ENCODE results near the gene REEP6.

The REEP6 gene

GRCh38 chr19:1491114-1491848, at the start of gene REEP6:
Gene REEP6, plus strand, starts transcription at chr19:1491181. Its CDS starts 89 bp downstream, at chr19:1491270.
- no peak for DNase-seq

- DNase-seq, result no peak
Measured at GRCh38 chr19:1441677-1442438, 49.1 kb upstream of the REEP6 start.

- DNase-seq, result peak; percentile 31
Measured at GRCh38 chr19:1445185-1445931, 45.6 kb upstream of the REEP6 start.

GRCh38 chr19:1445932-1446712, 44.9 kb upstream of the REEP6 start:
- DNase-seq, result no peak

- DNase-seq, result no peak
Measured at GRCh38 chr19:1446713-1447481, 44.1 kb upstream of the REEP6 start.

GRCh38 chr19:1447504-1447903, 43.5 kb upstream of the REEP6 start:
- no peak for DNase-seq

GRCh38 chr19:1447944-1448343, 43.0 kb upstream of the REEP6 start:
- DNase-seq, result no peak

- DNase-seq, result peak; percentile 64
Measured at GRCh38 chr19:1449467-1450442, 41.2 kb upstream of the REEP6 start, which contains the start of gene APC2. Gene APC2, plus strand, starts transcription at chr19:1450121. Its CDS starts 2,881 bp downstream, at chr19:1453002.

GRCh38 chr19:1450735-1451731, 39.9 kb upstream of the REEP6 start:
- no peak for DNase-seq

GRCh38 chr19:1451916-1452801, 38.8 kb upstream of the REEP6 start:
- no peak for DNase-seq

- no peak for DNase-seq
Measured at GRCh38 chr19:1452802-1453524, 38.0 kb upstream of the REEP6 start.

GRCh38 chr19:1453525-1454364, 37.2 kb upstream of the REEP6 start:
- DNase-seq, result no peak

GRCh38 chr19:1455002-1455335, 36.0 kb upstream of the REEP6 start:
- no peak for DNase-seq

- peak; percentile 45 for DNase-seq
Measured at GRCh38 chr19:1455336-1456120, 35.5 kb upstream of the REEP6 start.

GRCh38 chr19:1456121-1456900, 34.7 kb upstream of the REEP6 start:
- DNase-seq, result no peak

Measured in fibroblast of skin of right quadriceps (primary cell).